ENCODE data around the gene NUDT1. TPM values are rescaled to one million over a fixed set of nuclear protein-coding genes. Genes with fewer than 3 reads are reported as not detected.

Gene NUDT1
- total RNA-seq, 6 donors from 2014 or later = 6.3 to 23.2 (median 13.9) TPM

DNA sequence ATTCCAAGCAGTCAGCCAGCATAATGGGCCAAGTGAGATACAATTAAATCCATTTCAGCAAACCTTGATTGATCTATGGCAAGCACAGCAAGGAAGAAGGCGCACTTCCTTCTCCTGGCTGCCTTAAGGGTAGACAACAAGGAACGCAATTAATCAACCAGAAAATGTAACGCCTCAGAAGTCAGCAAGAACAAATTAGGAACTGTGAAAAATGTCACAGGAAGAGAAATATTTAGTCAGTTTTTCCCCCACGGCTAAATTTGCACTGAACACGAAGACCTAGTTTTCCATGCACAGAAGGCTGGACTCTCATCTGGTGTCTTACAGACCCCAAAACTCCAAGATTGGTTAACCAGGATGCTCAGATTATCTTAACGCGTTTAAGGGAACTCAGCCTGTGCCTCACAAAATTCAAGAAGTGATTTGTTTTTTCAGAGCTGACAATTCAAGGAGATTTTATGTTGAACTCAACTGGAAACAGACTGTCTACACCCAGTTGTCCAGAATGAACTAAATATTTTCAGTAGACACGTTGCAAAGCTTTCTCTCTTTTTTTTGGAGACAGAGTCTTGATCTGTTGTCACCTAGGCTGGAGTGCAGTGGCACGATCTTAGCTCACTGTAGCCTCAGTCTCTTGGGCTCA lies 58.0 kb downstream of the NUDT1 start:
- no peak for DNase-seq
- Histone ChIP-seq H3K27me3 (no peaks in the 10 kb centered on the region), H3K9me3 (no peaks in the 10 kb centered on the region), H3K4me1 (peaks cover 11 to 24% (median 15%) of the 10 kb centered on the region in 4 donors), H3K36me3 (no peaks in the 10 kb centered on the region), H3K27ac (peak overlapping the region; percentile 0 to 73 (median 28)), H3K4me3 (no peak overlapping the region)
- ATAC-seq (ENCODE audit: low FRiP score in 2 of 2) = peak in 1 of 2 donors; percentile 65
- TF ChIP-seq CTCF (IDR thresholded peaks at IDR 0.05) (no peak), POLR2AphosphoS5 (IDR thresholded peaks at IDR 0.05) (no peak), EP300 (IDR thresholded peaks at IDR 0.05) (no peak), POLR2A (IDR thresholded peaks at IDR 0.05) (no peak)
- WGBS, 2 donors = 49 to 59% methylated on average over 9 of the region's 9 CpGs

Other genes starting within 250 kb of the NUDT1 start
- 100 to 1,000 TPM in 2 of 6 donors, 10 to 100 TPM in 4; 40.6 to 364 (median 65.6) TPM for gene MAD1L1, start 9.3 kb upstream of the NUDT1 start, total RNA-seq
- gene MRM2, start within 50 bp of the NUDT1 start, total RNA-seq = 10 to 100 TPM in 5 of 6 donors, 1 to 10 TPM in 1; 9.4 to 27.0 (median 23.0) TPM
- gene SNX8, start 72.2 kb downstream of the NUDT1 start, total RNA-seq = 10 to 100 TPM; 16.0 to 74.3 (median 41.2) TPM
- gene EIF3B, start 112.6 kb downstream of the NUDT1 start, total RNA-seq = 100 to 1,000 TPM; 110 to 129 (median 117) TPM
- gene CHST12, start 161.4 kb downstream of the NUDT1 start, total RNA-seq = 10 to 100 TPM; 10.2 to 35.9 (median 27.8) TPM
- gene GRIFIN, start 234.2 kb downstream of the NUDT1 start, total RNA-seq = not detected

All from upper lobe of left lung (tissue), 6 donors.